ENCODE data around the gene MAPRE2. TPM values are rescaled to one million over a fixed set of nuclear protein-coding genes. Genes with fewer than 3 reads are reported as not detected.

Gene MAPRE2
- total RNA-seq, 2 donors from 2014 or later, result 32.8 to 44.4 TPM

DNA sequence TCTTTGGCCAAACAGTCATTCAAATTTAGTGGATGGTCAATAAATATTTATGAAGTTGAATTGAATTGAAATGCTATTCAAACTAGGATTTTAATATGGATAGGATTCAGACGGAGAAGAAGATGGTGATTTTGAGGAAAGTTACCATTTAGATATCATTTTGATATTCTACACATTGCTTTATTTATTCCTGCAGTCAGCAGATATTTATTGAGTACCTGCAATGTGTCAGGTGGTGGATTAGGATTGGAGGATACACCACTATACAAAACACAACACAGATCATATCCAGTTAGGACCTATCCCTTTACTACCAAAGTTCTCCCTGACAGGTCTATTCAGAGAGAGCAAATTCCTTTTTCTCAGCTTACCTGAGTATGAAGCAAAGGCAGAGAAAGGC, 38.8 kb downstream of the MAPRE2 start:
- DNase-seq (ENCODE audit: low spot score) (no peak), ATAC-seq (no peak)
- Mint-ChIP-seq H3K27ac (peak overlapping the region in 1 of 2 donors; percentile 57), H3K9me3 (no peaks in the 10 kb centered on the region), H3K36me3 (peaks cover 7% of the 10 kb centered on the region), H3K4me3 (no peak overlapping the region), H3K4me1 (ENCODE audit: low read depth in 2 of 2) (peaks cover 49 to 55% of the 10 kb centered on the region in 2 donors), H3K27me3 (no peaks in the 10 kb centered on the region)

DNA sequence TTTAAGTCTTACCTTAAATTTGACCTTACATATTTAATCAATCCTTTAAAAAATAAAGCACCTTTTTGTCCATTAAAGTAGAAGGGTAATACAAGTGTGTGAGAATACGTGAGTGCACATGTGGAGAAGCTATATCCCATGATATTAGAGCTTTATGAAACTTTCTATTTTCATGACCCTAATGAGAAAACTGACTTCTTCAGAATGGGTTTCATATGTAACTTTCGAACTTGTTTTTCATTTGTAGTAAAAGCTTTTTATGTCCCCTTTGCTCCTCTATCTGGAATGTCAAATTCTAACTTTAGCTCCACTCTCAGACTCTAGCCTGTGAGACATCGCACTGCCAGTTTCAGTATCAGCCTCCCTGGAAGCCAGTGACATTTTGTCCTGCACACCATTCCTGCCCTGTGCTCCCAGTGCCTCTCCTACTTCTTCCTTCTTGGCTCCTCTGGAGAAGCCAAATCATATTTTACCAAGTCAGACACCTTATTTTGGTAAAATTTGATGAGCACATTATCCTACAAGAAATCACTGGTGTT, 42.0 kb downstream of the MAPRE2 start:
- no peaks in the 10 kb centered on the region for H3K9me3 Mint-ChIP-seq
- no peak for DNase-seq (ENCODE audit: low spot score)
- H3K36me3 Mint-ChIP-seq, result peaks cover 7% of the 10 kb centered on the region
- H3K4me3 Mint-ChIP-seq, result no peak overlapping the region
- H3K27ac Mint-ChIP-seq, result no peak overlapping the region
- no peak for ATAC-seq
- no peaks in the 10 kb centered on the region for H3K27me3 Mint-ChIP-seq
- H3K4me1 Mint-ChIP-seq (ENCODE audit: low read depth in 2 of 2), result peaks cover 44% of the 10 kb centered on the region in 2 donors

DNA sequence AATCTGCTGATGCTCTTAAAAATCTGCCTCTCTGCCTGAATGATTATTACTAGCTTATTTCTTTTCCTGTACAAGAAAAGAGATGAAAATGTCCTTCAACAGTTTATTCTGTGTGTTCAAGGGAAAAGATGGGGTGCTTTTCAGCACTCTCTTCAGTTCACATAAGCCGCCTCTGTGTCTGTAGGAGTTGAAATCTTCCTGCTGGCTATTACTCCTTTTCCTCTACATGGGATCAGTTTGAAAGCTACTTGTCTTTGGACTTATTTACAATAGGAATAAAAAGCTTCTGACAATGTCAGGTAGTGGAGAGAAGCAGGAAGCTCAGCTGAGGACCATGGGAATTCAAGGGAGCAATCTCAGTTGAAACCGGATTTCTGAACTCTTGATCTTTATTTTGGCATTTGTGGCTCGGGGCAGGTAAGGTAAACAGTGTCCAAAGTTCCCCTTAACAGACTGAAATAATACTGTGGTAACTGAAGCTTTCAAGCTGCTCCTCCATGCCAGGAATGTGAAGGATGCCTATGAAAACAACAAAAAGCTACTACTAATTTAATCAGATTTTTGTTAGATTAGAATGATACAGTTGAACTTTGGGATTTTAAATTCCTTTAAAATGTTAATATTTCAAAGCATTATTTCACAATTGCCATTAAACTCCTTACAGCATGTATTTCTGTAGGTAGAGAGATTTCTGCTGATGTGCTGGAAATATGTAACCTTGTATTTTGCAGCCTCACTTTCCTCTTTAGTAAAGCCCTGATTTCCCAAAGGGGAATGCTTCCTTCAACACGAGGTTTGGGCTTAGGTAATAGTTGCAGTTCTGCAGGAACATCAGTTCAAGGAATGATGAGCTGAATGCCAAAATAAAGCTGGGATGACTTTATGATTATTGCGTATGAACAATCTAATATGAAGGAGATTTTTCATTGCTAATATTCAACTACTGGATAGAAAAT, 43.6 kb downstream of the MAPRE2 start:
- Mint-ChIP-seq H3K36me3 (peaks cover 2% of the 10 kb centered on the region), H3K9me3 (no peaks in the 10 kb centered on the region), H3K4me3 (no peak overlapping the region), H3K27ac (peak overlapping the region in 1 of 2 donors; percentile 39), H3K27me3 (no peaks in the 10 kb centered on the region), H3K4me1 (ENCODE audit: low read depth in 2 of 2) (peaks cover 43 to 48% of the 10 kb centered on the region in 2 donors)
- ATAC-seq (no peak), DNase-seq (ENCODE audit: low spot score) (no peak)

DNA sequence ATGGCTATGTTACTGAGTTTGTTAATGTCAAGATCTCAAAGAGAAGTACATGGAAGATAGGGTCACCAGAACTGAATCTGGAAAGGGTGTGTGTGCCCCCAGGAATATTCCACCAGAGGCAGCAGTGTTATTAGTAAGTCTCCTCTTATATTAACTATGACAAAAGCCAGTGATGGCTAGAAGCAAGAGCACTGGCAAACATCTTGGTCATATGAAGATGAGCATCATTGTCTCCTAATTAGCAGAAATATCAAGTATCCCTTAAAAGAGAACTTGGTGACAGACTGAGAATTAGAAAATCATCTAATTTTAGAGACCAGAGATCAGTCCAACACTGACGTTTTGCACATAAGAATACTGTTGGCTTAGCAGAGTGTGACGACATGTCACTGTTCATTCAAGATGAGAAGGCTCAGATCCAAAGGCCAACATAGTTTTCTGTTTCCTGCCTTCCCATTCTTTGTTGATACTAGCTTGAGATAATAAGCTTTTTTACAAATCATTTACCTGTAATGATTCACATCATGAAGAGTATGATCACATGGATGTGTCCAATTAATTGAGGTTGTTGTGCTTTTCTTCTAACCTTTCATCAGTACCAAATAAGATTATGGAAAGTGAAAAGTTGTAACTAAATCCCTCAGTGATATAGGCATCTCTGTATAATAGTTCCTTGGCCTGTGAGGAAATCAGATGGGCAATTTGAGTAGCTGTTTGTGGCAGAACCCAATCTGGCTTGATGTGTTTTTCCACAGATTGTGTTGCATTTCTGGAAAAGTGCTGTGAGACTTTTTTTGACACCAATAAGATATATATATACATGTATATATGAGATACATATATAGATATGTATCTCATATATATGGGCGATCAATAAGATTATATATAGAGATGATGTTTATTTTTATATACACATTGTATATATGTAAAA, 44.5 kb downstream of the MAPRE2 start:
- Mint-ChIP-seq H3K27me3 (no peaks in the 10 kb centered on the region), H3K36me3 (peaks cover 7% of the 10 kb centered on the region), H3K27ac (no peak overlapping the region), H3K4me3 (no peak overlapping the region), H3K4me1 (ENCODE audit: low read depth in 2 of 2) (peaks cover 44 to 53% of the 10 kb centered on the region in 2 donors), H3K9me3 (no peaks in the 10 kb centered on the region)
- ATAC-seq, result no peak
- DNase-seq (ENCODE audit: low spot score), result no peak

DNA sequence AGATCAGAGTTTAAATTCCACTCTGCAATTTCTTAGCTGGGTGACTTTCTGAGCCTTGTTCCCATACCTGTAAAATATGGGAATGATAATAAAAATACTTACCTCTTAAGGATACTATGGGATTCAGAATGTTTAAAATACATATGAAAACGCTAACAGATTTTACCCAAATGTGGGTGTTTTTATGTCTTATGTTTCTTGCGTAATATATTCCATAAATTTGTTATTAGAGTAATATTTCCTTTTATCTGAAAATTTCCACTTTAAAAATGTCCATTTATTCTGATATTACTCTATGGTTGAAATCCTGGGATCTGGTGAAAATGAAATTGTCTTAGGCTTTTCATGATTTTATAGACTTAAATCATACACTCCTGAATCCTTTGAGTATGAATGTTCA, 45.5 kb downstream of the MAPRE2 start:
- H3K9me3 Mint-ChIP-seq, result no peaks in the 10 kb centered on the region

DNA sequence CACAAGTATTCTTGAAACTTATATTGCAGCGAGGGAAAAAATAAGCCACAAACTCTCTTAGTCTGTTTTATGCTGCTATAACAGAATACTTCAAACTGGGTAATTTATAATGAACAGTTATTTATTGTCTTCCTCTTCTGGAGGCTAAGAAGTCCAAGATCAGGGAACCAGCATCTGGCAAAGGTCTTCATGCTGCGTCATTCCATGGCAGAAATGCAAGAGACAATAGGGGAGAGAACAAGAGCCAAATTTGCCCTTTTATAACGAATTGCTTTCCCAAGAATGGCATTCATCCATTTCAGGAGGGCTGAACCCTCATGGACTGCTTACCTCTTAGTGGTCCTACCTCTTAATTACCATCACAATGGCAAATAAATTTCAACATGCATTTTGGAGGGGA, 46.5 kb downstream of the MAPRE2 start:
- H3K4me3 Mint-ChIP-seq, result no peak overlapping the region

More for the DNA sequence above, 45.5 kb downstream of the MAPRE2 start:
- ATAC-seq (no peak), DNase-seq (ENCODE audit: low spot score) (no peak)
- H3K27ac Mint-ChIP-seq, result no peak overlapping the region
- H3K36me3 Mint-ChIP-seq, result peaks cover 7% of the 10 kb centered on the region
- H3K4me3 Mint-ChIP-seq, result no peak overlapping the region
- H3K4me1 Mint-ChIP-seq (ENCODE audit: low read depth in 2 of 2), result peaks cover 44 to 46% of the 10 kb centered on the region in 2 donors
- no peaks in the 10 kb centered on the region for H3K27me3 Mint-ChIP-seq

DNA sequence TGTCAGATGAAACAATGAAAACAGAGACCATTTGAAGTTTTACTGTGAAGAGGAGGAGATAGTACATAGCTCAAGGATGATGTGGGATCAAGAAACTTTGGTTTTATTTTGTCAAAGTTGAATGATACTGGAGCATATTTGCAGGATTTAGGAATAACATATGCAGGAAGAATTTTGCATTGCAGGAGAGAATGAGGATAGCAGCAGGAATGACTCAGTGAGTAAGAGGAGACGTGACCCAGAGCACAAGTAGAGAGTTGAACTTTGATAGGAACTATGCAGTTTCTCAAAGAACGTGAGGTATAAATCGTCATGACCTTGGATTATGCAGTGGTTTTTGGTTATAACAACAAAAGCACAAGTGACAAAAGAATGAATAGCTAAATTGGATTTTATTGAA, 47.7 kb downstream of the MAPRE2 start:
- Mint-ChIP-seq H3K9me3 (no peaks in the 10 kb centered on the region), H3K4me3 (no peak overlapping the region), H3K27ac (no peak overlapping the region), H3K36me3 (peaks cover 7% of the 10 kb centered on the region), H3K27me3 (no peaks in the 10 kb centered on the region), H3K4me1 (ENCODE audit: low read depth in 2 of 2) (peaks cover 49 to 51% of the 10 kb centered on the region in 2 donors)
- no peak for DNase-seq (ENCODE audit: low spot score)
- ATAC-seq, result no peak

More for the DNA sequence above, 46.5 kb downstream of the MAPRE2 start:
- H3K27ac Mint-ChIP-seq, result no peak overlapping the region
- no peak for DNase-seq (ENCODE audit: low spot score)
- H3K4me1 Mint-ChIP-seq (ENCODE audit: low read depth in 2 of 2), result peaks cover 49 to 52% of the 10 kb centered on the region in 2 donors
- no peaks in the 10 kb centered on the region for H3K27me3 Mint-ChIP-seq
- no peak for ATAC-seq
- H3K36me3 Mint-ChIP-seq, result peaks cover 7% of the 10 kb centered on the region
- H3K9me3 Mint-ChIP-seq, result no peaks in the 10 kb centered on the region

DNA sequence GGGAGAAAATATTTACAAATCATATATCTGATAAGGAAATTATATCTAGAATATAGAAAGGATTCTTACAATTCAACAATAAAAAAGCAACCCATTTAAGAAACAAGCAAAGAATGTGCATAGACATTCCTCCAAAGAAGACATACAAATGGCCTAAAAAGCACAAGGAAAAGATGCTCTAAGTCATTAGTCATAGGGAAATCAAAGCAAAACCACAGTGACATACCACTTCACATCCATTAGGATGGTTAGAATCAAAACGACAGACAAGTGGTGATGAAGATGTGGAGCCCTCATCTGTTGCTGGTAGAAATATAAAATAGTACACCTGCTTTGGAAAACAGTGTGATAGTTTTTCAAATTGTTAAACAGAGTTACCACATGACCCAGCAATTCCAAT, 48.2 kb downstream of the MAPRE2 start:
- Mint-ChIP-seq H3K4me1 (ENCODE audit: low read depth in 2 of 2) (peaks cover 48 to 52% of the 10 kb centered on the region in 2 donors), H3K36me3 (peaks cover 7% of the 10 kb centered on the region), H3K9me3 (no peaks in the 10 kb centered on the region), H3K27me3 (no peaks in the 10 kb centered on the region), H3K27ac (peak overlapping the region in 1 of 2 donors; percentile 60), H3K4me3 (no peak overlapping the region)
- ATAC-seq, result no peak
- no peak for DNase-seq (ENCODE audit: low spot score)

DNA sequence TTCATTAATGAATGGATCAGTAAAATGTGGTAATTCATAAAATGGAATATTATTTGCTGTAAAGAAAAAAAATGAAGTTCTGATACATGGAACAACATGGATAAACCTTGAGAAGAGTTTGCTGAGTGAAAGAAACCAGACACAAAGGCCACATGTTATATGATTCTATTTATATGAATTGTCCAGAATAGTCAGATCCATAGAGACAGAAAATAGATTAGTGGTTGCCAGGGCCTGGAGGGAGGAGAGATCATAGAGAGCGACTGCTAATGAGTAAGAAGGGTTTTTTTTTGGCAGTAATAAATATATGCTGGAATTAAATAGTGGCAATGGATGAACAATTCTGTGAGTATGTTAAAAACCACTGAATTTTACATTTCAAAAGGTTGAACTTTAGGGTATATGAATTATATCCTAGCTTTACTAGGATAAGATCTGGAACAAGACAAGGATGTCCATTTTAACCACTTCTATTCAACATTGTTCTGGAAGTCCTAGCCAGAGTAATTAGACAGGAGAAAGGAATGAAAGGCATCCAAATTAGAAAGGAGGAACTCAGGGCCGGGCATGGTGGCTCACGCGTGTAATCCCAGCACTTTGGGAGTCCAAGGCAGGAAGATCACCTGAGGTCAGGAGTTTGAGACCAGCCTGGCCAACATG, 48.8 kb downstream of the MAPRE2 start:
- DNase-seq (ENCODE audit: low spot score) (no peak), ATAC-seq (no peak)
- H3K27ac Mint-ChIP-seq, result peak overlapping the region in 1 of 2 donors; percentile 60
- H3K27me3 Mint-ChIP-seq, result no peaks in the 10 kb centered on the region
- H3K9me3 Mint-ChIP-seq, result no peaks in the 10 kb centered on the region
- H3K36me3 Mint-ChIP-seq, result peaks cover 7% of the 10 kb centered on the region
- H3K4me1 Mint-ChIP-seq (ENCODE audit: low read depth in 2 of 2), result peaks cover 43 to 50% of the 10 kb centered on the region in 2 donors
- no peak overlapping the region for H3K4me3 Mint-ChIP-seq

DNA sequence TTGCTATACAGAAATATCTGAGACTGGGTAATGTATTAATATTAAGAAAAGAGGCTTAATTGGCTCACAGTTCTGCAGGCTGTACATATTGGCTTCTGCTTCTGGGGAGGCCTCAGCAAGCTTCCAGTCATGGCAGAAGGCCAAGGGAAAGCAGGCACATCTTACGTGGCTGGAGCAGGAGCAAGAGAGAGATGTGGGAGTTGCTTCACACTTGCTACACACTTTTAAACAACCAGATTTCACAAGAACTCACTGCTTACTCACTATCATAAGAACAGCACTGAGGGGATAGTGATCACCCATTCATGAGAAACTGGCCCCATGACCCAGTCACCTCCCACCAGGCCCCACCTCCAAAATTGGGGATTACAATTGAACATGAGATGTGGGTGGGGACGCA, 50.6 kb downstream of the MAPRE2 start:
- no peak for DNase-seq (ENCODE audit: low spot score)
- no peak for ATAC-seq
- Mint-ChIP-seq H3K36me3 (peaks cover 7% of the 10 kb centered on the region), H3K9me3 (no peaks in the 10 kb centered on the region), H3K4me3 (no peak overlapping the region), H3K4me1 (ENCODE audit: low read depth in 2 of 2) (peaks cover 53 to 54% of the 10 kb centered on the region in 2 donors), H3K27me3 (no peaks in the 10 kb centered on the region), H3K27ac (no peak overlapping the region)

DNA sequence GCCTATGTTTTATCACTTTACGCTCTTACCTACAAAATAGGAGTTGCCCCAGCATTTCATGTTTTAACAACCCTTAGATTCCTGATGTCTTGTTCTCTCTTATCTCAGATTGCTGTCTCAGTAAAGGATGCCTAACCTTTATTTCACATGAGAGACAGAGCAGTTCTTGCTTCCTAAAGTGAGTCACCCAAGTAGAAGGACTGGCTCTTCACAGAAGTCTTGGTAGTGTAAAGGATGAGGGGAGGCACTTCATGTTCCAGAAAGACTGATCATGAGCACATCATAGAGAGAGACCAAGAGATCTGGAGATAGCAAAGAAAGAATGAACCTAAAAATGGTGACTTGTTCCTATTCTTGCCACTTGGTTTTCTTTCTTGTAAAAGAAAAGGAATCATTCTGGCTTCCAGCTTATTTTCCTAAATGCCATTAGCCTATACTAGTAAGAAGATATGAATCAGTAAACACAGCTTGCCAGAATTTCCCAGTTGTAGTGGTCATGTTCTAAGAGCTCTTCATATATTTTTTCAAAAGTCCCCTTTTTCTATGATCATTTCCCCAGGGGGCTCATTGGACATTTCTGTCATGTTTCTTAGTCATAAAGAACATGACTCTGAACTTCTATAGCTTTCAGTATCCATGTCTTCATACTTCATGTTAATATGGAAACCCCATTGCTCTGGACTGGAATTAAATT, 54.9 kb downstream of the MAPRE2 start:
- H3K4me3 Mint-ChIP-seq, result no peak overlapping the region
- ATAC-seq, result peak; percentile 72 to 84

DNA sequence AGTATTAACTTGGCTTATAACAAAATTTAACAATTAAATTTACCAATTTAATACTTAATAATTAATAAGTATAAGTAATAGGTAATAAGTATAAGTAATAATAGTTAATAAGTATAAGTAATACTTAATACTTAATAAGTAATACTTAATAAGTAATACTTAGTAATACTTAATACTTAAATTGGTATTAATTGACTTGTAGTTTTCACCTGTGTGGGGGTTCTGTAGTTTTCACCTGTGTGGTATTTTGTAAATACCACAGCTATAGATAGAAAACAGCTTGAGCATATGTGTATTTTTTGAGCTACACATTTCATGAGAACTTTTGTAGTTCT, 55.4 kb downstream of the MAPRE2 start:
- H3K27me3 Mint-ChIP-seq, result no peaks in the 10 kb centered on the region
- no peak for ATAC-seq
- H3K27ac Mint-ChIP-seq, result peak overlapping the region; percentile 33 to 87
- peaks cover 3% of the 10 kb centered on the region for H3K36me3 Mint-ChIP-seq
- no peak for DNase-seq (ENCODE audit: low spot score)
- H3K4me1 Mint-ChIP-seq (ENCODE audit: low read depth in 2 of 2), result peaks cover 22 to 37% of the 10 kb centered on the region in 2 donors
- H3K9me3 Mint-ChIP-seq, result no peaks in the 10 kb centered on the region
- H3K4me3 Mint-ChIP-seq, result no peak overlapping the region

More for the DNA sequence above, 54.9 kb downstream of the MAPRE2 start:
- no peak for DNase-seq (ENCODE audit: low spot score)
- Mint-ChIP-seq H3K27ac (peak overlapping the region; percentile 31 to 87), H3K36me3 (no peaks in the 10 kb centered on the region), H3K9me3 (no peaks in the 10 kb centered on the region), H3K27me3 (no peaks in the 10 kb centered on the region), H3K4me1 (ENCODE audit: low read depth in 2 of 2) (peaks cover 19 to 34% of the 10 kb centered on the region in 2 donors)

DNA sequence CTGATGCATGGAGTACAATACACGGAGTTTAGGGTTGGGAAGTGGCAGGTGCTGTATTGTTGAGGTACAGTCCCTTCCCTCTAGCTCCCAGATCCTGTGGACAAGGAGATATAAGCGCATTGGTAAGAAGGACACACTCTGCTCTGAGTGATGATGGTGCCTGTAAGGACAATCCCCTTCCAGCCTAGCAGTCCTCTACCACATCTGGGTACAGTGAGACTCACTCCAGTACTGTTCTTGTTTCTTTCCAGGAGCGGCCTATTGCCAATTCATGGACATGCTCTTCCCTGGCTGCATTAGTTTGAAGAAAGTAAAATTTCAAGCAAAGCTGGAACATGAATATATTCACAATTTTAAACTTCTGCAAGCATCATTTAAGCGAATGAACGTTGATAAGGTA, 56.0 kb downstream of the MAPRE2 start:
- no peak for ATAC-seq
- DNase-seq (ENCODE audit: low spot score), result no peak
- H3K4me1 Mint-ChIP-seq (ENCODE audit: low read depth in 2 of 2), result peaks cover 21 to 35% of the 10 kb centered on the region in 2 donors

More for the DNA sequence above, 56.0 kb downstream of the MAPRE2 start:
- no peaks in the 10 kb centered on the region for H3K27me3 Mint-ChIP-seq
- no peaks in the 10 kb centered on the region for H3K9me3 Mint-ChIP-seq
- peaks cover 8% of the 10 kb centered on the region for H3K36me3 Mint-ChIP-seq
- peak overlapping the region; percentile 33 to 38 for H3K27ac Mint-ChIP-seq
- H3K4me3 Mint-ChIP-seq, result no peak overlapping the region
